Midbrain (tissue), 1 donor: ENCODE results near the gene THBS2.

ENCODE experiments used
- DNase-seq: peaks from one replicate; lab custom pipeline; 2025; lab: John Stamatoyannopoulos, UW

Gene THBS2

GRCh38 chr6:169230946-169231789, 22.5 kb downstream of the THBS2 start:
- no peak for DNase-seq

DNA sequence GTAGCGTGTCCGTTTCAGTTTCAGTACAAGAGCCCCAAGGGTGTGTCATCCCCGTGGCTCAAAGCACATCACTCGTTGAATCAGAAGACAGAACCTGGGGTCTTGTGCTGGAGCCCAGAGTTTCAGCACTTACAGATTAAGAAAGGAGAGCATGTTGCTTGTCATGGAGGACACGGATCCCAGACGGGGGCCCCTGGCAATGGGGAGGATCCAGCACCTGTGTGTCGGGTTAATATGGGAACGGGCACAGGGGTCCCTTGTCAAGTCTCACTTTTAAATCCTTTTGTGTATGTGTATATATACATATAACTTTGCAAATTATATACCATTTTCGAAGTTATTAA, 23.4 kb downstream of the THBS2 start:
- no peak for DNase-seq

GRCh38 chr6:169229615-169230321, 23.9 kb downstream of the THBS2 start:
- DNase-seq, result peak; percentile 60

DNA sequence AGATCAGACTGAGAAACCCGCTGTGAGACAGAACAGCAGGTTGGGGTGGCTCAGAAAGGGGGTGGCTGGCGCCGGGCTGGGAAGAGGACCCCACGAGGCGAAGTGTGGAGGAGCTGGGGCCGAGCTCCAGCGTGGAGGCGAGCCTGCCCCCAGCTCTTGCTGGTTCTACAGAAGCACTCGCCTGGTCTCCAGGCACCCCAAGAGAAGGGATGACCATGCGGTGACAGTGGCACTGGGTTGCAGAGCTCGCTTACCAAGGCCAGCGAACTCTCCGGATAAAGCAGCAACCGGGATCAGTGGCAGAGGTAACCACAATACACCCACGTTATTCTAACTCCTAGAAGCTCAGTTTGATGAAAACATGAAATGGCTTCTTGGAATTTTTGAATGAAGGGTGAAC, 26.5 kb downstream of the THBS2 start:
- no peak for DNase-seq

DNA sequence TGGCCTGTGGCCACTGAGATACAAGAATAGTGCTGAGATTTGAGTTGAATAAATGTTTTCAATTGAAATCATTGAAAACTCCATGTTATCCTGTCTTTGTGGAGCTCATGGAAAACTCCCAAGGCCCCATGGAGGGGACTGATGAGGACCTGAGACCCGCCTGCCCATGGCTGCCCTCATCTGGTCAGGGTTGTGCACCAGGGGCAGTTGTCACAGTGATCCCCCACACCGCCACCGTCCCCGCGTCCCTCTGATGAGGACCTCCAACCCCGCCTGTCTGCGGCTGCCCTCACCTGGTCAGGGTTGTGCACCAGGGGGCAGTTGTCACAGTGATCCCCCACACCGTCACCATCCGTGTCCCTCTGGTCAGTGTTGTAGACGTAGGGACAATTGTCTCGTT, 27.8 kb downstream of the THBS2 start:
- no peak for DNase-seq

- no peak for DNase-seq
Observed at GRCh38 chr6:169225131-169225576, 28.5 kb downstream of the THBS2 start.

- no peak for DNase-seq
Observed at GRCh38 chr6:169224716-169225115, 28.9 kb downstream of the THBS2 start.

DNA sequence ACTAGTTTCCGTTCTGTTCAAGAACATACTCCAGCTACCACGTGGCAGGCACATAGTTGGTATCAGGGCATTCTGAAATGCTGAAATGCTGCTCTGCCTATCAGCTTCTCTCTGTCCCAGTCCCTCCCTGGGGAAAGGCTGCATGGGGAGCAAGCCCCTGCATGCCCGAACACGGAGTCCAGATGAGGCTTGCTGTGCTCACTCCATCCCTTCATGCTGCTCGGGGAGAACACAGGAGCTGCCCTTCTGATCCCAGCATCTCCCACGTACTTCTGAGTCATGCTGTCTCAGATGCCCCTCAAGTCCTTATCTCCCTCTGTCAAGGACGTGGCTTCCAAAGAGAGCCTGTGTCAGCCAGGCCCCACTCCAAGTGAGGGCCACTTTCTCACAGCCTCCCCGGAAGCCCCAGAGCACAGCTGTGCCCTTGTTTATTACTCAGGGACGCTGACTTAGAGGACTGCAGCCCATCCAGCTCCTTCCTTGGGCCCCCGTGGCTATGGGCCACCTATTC, 29.4 kb downstream of the THBS2 start:
- no peak for DNase-seq

- DNase-seq, result no peak
Observed at GRCh38 chr6:169223006-169223405, 30.6 kb downstream of the THBS2 start.

- DNase-seq, result no peak
Observed at GRCh38 chr6:169222126-169222525, 31.5 kb downstream of the THBS2 start.

DNA sequence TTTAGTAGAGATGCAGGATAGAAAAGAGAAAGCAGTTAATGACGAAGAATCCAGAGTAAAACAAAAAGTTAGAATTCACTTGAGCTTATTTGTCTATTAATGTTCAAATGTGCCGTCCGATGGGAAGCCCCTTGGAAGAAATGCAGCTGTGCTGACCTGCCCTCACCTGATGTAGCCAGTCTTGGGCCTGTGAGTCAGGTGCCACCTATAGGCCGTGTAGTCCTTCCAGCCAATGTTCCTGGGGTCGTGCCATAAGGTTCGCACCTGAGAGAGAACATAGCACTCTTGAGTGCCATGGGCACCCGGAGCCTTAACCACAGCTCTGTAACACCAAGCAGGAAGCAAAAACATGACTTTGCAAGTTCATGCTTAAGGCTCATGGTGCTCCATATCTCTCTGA, 32.4 kb downstream of the THBS2 start:
- DNase-seq, result no peak

DNA sequence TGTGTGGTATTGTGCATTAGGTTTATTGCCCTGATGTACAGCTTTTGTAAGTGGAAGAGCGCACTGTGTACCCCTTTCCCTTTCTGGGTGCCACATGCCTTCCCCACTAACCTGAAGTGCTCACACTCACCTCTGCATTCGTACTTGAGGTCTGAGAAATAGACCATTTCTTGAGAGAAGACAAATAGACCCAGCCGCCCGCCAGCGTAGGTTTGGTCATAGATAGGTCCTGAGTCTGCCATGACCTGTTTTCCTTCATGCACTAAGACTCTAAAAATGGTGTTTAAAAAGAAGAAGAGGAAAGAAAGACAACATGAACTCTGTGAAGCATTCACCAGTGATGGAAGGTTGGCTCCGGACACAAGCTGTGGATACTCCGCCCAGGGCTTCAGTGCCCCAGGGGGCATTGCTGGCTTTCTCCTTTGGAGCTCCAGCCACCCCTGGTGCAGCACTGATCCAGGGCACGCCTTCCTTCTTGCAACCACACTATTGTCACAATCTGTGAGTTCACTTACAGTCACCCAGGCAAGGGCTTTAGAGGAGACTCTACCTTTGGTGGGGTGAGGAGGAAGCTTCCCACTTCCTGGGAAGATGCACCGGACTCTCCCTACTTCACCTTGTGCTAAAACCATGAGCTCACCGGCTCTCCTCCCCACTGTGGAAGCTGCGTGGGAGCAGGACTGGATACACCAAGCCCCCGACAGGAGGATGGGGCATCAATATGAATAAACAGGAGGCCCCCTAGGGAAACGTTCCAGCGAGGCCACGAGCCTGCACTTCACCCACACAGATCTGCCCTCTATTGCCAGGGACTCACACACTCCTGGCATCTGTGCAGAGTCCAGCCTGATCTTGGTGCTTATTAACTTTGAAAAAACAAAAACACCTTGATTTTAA, 33.3 kb downstream of the THBS2 start:
- no peak for DNase-seq

GRCh38 chr6:169217972-169218371, 35.7 kb downstream of the THBS2 start:
- no peak for DNase-seq

DNA sequence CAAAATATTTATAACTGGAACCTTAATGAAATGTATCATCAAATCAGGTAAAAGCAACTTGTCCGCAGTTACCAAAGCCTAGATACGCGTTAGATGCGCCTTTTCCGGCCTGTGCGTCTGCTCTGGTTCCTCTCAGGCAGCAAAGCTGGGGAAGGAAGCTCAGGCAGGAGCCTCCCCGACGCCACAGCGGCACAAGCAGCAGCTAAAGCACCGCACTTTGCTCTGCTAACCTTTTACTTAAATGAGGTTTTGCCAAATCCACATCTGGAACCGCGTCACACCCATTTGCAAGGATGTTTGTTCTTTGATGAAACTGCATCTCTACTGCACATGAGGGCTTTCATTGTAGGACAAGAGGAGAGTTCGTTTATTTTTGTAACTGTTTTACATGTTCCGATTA, 36.8 kb downstream of the THBS2 start:
- DNase-seq, result no peak

GRCh38 chr6:169215201-169215681, 38.4 kb downstream of the THBS2 start:
- DNase-seq, result peak; percentile 12

DNA sequence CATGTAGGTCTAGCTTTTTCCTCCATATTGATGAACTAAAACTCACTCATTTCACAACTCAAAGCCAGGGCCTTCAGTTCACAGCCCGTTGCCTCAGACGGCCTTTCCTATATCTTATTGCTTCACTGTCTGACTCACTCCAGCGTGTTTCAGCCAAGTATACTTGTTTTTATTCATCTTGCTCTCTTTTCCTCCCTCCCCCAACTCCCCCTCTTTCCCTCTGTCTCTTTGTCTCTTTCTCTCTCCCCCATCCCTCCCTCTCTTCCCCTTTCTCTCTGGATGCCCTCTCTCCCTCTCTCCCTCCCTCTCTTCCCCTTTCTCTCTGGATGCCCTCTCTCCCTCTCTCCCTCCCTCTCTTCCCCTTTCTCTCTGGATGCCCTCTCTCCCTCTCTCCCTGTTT, 38.9 kb downstream of the THBS2 start:
- DNase-seq, result peak; percentile 16

DNA sequence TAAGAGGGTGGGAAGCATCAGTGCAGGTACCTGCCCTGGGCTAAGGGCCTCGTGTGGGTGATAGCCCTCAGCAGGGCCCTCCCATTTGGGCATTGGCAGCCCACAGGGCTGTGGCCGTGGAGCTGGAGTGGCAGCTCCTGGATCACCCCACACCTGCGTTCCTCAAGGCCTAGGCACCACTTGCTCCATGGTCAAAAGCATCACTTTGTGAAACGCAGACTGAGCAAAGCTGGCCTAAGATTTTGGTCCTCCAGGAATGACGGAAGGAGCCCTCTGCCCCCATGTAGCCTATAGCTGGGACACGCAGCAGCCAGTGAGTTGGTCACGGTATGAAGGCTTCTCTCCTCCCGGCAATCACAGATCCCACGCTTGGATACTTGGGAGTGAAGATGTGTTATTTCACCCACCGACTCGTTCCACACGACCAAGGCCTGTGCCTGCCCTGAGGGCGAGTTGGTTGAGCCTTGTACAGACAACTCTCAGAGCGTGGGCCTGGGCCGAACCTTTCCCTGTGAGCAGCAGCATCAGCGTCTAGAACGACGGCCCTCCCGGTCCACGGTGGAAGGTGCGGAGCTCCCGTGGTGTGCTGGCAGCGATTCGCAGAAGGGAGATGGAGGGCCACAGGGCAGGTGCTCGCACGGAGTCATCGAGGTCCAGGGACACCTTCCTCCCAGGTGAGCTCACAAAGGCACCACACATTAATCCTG, 39.7 kb downstream of the THBS2 start:
- no peak for DNase-seq

DNA sequence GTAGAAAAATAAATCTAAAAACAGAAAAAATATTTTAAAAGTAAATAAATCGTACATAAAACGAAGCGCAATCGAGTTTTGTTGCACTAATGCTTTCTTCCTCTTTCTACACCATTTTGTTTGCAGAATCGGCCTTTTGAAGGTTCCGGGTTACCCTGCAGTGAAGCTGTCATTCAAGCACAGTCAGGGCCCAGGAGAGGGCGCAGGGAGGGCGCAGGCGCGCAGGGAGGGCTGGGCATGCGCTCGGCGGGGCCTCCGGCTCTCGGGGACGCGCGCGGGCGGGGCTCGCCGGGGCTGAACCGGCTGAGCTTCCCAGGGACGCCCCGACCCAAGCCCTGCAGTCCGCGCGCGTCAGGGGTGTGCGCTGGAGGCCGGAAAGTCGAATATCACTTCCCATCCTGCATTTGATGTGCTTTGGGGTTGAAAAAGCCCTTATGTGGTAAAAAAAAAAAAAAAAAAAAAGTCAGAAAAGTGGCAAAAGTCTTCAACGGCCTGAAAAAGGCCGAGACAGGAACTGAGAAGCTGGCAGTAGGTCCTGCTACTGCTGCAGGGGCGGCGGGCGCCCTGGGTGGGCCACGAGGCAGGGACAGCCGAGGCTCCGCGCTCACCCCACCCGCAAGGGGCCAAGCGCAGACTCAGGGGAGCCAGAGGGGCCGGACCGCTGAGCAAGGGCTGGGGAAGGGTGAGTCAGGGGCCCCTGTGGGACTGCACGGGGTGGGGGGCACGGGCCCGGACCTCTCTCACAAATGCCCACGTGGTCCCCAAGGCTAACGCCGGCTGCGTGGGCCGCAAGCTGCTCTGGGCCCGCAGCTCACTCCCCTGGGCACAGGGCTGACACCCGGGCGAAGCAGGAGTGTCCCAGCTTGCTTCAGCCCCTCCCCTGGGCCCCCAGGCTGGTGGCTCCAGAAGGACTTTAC, 40.5 kb downstream of the THBS2 start:
- peak; percentile 92 for DNase-seq

GRCh38 chr6:169212436-169212835, 41.2 kb downstream of the THBS2 start:
- no peak for DNase-seq

GRCh38 chr6:169211881-169212280, 41.8 kb downstream of the THBS2 start:
- DNase-seq, result no peak
